ENCODE results near the gene STMN1. TPM values are rescaled to one million over a fixed set of nuclear protein-coding genes. Genes with fewer than 3 reads are reported as not detected.

The STMN1 gene
- total RNA-seq, 1 experiment from 2014 or later: 418 TPM

DNA sequence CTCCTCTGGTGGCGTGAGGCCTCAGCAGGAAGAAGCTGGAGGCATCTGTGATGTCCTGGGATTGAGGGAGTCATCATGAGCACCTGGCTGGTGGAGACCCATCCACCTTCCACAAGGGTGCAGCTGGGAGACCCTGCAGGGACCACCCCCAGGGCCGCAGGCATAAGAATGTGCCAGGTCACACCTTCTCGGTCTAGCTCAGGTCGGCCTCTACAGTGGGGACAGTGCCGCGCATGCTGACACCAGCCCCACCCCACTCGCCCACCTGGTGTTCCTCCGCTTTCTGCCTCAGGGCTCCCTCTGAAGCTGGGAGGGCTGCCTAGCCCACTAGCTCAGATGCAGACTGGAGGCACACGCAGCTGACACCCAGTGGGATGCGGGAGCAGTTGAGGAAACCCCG lies 25.0 kb downstream of the STMN1 start:
- no peak overlapping the region for H3K4me3 Mint-ChIP-seq
- CTCF ChIA-PET: interaction anchor here (1.3 to 1.4 kb wide), 2 partner anchors 14 to 72 kb away, joined by 3 to 6 read pairs; no protein-coding TSS in a partner anchor
- no peak overlapping the region for H3K27ac Mint-ChIP-seq
- TF ChIP-seq, protein P1, sequence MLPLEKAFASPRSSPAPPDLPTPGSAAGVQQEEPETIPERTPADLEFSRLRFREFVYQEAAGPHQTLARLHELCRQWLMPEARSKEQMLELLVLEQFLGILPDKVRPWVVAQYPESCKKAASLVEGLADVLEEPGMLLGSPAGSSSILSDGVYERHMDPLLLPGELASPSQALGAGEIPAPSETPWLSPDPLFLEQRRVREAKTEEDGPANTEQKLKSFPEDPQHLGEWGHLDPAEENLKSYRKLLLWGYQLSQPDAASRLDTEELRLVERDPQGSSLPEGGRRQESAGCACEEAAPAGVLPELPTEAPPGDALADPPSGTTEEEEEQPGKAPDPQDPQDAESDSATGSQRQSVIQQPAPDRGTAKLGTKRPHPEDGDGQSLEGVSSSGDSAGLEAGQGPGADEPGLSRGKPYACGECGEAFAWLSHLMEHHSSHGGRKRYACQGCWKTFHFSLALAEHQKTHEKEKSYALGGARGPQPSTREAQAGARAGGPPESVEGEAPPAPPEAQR (CRISPR knock-in tag; IDR thresholded peaks at IDR 0.05): no peak
- TF ChIP-seq ELF4 (CRISPR knock-in tag; IDR thresholded peaks at IDR 0.05; ENCODE audit: low read depth) (no peak), GTF2I (CRISPR knock-in tag; conservative IDR thresholded peaks at IDR 0.05) (no peak), ZNF232 (CRISPR knock-in tag; IDR thresholded peaks at IDR 0.05) (no peak)
- no peaks in the 10 kb centered on the region for H3K36me3 Mint-ChIP-seq
- POLR2A ChIA-PET: no interaction called here
- peaks cover 20% of the 10 kb centered on the region for H3K27me3 Mint-ChIP-seq (ENCODE audit: low read depth)
- peaks cover 5% of the 10 kb centered on the region for H3K4me1 Mint-ChIP-seq
- H3K9me3 Mint-ChIP-seq: no peaks in the 10 kb centered on the region
- ATAC-seq (no peak), DNase-seq (ENCODE audit: low spot score) (no peak)

DNA sequence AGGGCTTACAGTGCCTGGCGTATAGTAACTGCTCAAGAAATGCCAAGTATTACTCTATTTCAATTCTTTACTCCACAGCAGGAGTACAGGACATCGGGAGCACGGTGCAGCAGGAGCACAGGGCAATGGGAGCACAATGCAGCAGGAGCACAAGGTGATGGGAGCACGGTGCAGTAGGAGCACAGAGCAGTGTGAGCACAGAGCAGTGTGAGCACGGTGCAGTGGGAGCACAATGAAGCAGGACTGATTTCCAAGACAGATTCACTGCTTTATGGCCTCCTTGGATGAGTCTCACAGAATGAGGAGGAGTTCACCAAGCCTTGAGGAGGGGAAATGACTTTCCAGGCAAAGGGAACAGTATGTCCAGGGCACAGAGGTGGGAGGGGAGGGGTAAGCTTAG lies 25.7 kb downstream of the STMN1 start:
- Mint-ChIP-seq H3K36me3 (no peaks in the 10 kb centered on the region), H3K4me1 (peaks cover 8% of the 10 kb centered on the region), H3K9me3 (no peaks in the 10 kb centered on the region), H3K4me3 (no peak overlapping the region), H3K27ac (no peak overlapping the region), H3K27me3 (ENCODE audit: low read depth) (peaks cover 21% of the 10 kb centered on the region)
- DNase-seq (ENCODE audit: low spot score) (peak; percentile 2), ATAC-seq (no peak)
- ChIA-PET POLR2A (no interaction called here), CTCF (interaction anchor here (1.4 kb wide), 1 partner anchor 15 kb away, joined by 6 read pairs; no protein-coding TSS in a partner anchor)
- TF ChIP-seq ZNF232 (CRISPR knock-in tag; IDR thresholded peaks at IDR 0.05): no peak
- peak; percentile 77; the same call in 1 of the 2 replicates for TF ChIP-seq ZNF263 (CRISPR knock-in tag; IDR thresholded peaks at IDR 0.05; ENCODE audit: low read depth)
- TF ChIP-seq, protein P2, sequence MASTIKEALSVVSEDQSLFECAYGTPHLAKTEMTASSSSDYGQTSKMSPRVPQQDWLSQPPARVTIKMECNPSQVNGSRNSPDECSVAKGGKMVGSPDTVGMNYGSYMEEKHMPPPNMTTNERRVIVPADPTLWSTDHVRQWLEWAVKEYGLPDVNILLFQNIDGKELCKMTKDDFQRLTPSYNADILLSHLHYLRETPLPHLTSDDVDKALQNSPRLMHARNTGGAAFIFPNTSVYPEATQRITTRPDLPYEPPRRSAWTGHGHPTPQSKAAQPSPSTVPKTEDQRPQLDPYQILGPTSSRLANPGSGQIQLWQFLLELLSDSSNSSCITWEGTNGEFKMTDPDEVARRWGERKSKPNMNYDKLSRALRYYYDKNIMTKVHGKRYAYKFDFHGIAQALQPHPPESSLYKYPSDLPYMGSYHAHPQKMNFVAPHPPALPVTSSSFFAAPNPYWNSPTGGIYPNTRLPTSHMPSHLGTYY (CRISPR knock-in tag; IDR thresholded peaks at IDR 0.05): no peak

DNA sequence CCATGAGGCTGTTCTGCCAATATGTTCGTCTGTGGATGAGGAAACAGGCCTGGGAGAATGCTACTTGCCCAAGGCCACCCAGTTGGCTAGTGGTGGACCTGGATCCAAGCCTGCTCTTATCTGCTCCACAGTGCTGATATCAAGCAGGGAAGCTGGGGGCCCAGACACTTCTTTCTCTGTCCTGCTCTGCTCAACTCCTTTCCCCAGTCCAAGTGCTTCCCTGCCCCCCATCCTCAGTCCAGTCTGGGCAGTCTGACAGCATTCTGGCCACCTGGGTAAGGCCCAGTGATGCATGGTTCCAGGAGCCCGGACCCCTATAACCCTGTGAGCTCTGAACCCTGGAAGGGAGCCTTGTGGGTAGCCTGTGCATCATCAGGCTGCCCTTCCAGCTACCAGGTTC lies 26.5 kb downstream of the STMN1 start:
- Mint-ChIP-seq H3K4me1 (peaks cover 12% of the 10 kb centered on the region), H3K27ac (no peak overlapping the region), H3K9me3 (no peaks in the 10 kb centered on the region), H3K4me3 (no peak overlapping the region), H3K36me3 (no peaks in the 10 kb centered on the region), H3K27me3 (ENCODE audit: low read depth) (peaks cover 21% of the 10 kb centered on the region)
- POLR2A ChIA-PET: no interaction called here
- ATAC-seq (no peak), DNase-seq (ENCODE audit: low spot score) (no peak)
- CTCF ChIA-PET: no interaction called here
- TF ChIP-seq, protein P3, sequence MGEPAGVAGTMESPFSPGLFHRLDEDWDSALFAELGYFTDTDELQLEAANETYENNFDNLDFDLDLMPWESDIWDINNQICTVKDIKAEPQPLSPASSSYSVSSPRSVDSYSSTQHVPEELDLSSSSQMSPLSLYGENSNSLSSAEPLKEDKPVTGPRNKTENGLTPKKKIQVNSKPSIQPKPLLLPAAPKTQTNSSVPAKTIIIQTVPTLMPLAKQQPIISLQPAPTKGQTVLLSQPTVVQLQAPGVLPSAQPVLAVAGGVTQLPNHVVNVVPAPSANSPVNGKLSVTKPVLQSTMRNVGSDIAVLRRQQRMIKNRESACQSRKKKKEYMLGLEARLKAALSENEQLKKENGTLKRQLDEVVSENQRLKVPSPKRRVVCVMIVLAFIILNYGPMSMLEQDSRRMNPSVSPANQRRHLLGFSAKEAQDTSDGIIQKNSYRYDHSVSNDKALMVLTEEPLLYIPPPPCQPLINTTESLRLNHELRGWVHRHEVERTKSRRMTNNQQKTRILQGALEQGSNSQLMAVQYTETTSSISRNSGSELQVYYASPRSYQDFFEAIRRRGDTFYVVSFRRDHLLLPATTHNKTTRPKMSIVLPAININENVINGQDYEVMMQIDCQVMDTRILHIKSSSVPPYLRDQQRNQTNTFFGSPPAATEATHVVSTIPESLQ (CRISPR knock-in tag; IDR thresholded peaks at IDR 0.05): no peak
- TF ChIP-seq JAZF1 (CRISPR knock-in tag; IDR thresholded peaks at IDR 0.05): no peak
- TF ChIP-seq JUN (CRISPR knock-in tag; IDR thresholded peaks at IDR 0.05): no peak
- TF ChIP-seq NR3C1 (CRISPR knock-in tag; conservative IDR thresholded peaks at IDR 0.05; ENCODE audit: low read depth): no peak
- TF ChIP-seq, protein P1 (CRISPR knock-in tag; IDR thresholded peaks at IDR 0.05): no peak
- no peak for TF ChIP-seq ATF1 (CRISPR knock-in tag; IDR thresholded peaks at IDR 0.05)
- no peak for TF ChIP-seq IRF2 (CRISPR knock-in tag; IDR thresholded peaks at IDR 0.05; ENCODE audit: borderline replicate concordance, low read depth)
- no peak for TF ChIP-seq KAT7 (CRISPR knock-in tag; IDR thresholded peaks at IDR 0.05; ENCODE audit: borderline replicate concordance)
- no peak for TF ChIP-seq NR2C2 (CRISPR knock-in tag; IDR thresholded peaks at IDR 0.05)
- TF ChIP-seq, protein P4, sequence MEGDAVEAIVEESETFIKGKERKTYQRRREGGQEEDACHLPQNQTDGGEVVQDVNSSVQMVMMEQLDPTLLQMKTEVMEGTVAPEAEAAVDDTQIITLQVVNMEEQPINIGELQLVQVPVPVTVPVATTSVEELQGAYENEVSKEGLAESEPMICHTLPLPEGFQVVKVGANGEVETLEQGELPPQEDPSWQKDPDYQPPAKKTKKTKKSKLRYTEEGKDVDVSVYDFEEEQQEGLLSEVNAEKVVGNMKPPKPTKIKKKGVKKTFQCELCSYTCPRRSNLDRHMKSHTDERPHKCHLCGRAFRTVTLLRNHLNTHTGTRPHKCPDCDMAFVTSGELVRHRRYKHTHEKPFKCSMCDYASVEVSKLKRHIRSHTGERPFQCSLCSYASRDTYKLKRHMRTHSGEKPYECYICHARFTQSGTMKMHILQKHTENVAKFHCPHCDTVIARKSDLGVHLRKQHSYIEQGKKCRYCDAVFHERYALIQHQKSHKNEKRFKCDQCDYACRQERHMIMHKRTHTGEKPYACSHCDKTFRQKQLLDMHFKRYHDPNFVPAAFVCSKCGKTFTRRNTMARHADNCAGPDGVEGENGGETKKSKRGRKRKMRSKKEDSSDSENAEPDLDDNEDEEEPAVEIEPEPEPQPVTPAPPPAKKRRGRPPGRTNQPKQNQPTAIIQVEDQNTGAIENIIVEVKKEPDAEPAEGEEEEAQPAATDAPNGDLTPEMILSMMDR (IDR thresholded peaks at IDR 0.05): no peak
- TF ChIP-seq, protein P2 (CRISPR knock-in tag; IDR thresholded peaks at IDR 0.05): no peak
- TF ChIP-seq RORB (CRISPR knock-in tag; IDR thresholded peaks at IDR 0.05): no peak
- no peak for TF ChIP-seq NFE2L1 (CRISPR knock-in tag; IDR thresholded peaks at IDR 0.05)
- no peak for TF ChIP-seq ZNF138 (CRISPR knock-in tag; conservative IDR thresholded peaks at IDR 0.05)
- TF ChIP-seq, protein P5, sequence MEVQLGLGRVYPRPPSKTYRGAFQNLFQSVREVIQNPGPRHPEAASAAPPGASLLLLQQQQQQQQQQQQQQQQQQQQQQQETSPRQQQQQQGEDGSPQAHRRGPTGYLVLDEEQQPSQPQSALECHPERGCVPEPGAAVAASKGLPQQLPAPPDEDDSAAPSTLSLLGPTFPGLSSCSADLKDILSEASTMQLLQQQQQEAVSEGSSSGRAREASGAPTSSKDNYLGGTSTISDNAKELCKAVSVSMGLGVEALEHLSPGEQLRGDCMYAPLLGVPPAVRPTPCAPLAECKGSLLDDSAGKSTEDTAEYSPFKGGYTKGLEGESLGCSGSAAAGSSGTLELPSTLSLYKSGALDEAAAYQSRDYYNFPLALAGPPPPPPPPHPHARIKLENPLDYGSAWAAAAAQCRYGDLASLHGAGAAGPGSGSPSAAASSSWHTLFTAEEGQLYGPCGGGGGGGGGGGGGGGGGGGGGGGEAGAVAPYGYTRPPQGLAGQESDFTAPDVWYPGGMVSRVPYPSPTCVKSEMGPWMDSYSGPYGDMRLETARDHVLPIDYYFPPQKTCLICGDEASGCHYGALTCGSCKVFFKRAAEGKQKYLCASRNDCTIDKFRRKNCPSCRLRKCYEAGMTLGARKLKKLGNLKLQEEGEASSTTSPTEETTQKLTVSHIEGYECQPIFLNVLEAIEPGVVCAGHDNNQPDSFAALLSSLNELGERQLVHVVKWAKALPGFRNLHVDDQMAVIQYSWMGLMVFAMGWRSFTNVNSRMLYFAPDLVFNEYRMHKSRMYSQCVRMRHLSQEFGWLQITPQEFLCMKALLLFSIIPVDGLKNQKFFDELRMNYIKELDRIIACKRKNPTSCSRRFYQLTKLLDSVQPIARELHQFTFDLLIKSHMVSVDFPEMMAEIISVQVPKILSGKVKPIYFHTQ (CRISPR knock-in tag; IDR thresholded peaks at IDR 0.05): no peak
